Trophoblast cell (in vitro differentiated cells and primary cell): Measurements from ENCODE around the gene FGG.

Experiments
- DNase-seq, 2 donors: peaks; one replicate each; pipeline ENCODE4 v3.0.0-alpha.2; 2016
- H2AFZ ChIP-seq: 2 replicates; pipeline ENCODE4 v1.6.1; 2013; ENCODE audit warnings: low read length, moderate library complexity, mild to moderate bottlenecking; ENCODE audit not compliant: insufficient read depth, poor library complexity
- H2AK5ac ChIP-seq: 2 replicates; pipeline ENCODE4 v1.6.1; 2013; ENCODE audit warnings: mild to moderate bottlenecking, low read length
- H2BK120ac ChIP-seq: 2 replicates; pipeline ENCODE4 v1.6.1; 2013; ENCODE audit warnings: low read length, mild to moderate bottlenecking, moderate library complexity; ENCODE audit not compliant: insufficient read depth, poor library complexity
- H2BK12ac ChIP-seq: 2 replicates; pipeline ENCODE4 v1.6.1; 2013; ENCODE audit warnings: mild to moderate bottlenecking, low read length, moderate library complexity
- H2BK5ac ChIP-seq: 2 replicates; pipeline ENCODE4 v1.6.1; 2013; ENCODE audit warnings: low read length, low read depth, moderate library complexity, mild to moderate bottlenecking; ENCODE audit not compliant: poor library complexity
- H3K14ac ChIP-seq: 2 replicates; pipeline ENCODE4 v1.6.1; 2013; ENCODE audit warnings: mild to moderate bottlenecking, low read length
- H3K18ac ChIP-seq: 2 replicates; pipeline ENCODE4 v1.6.1; 2013; ENCODE audit warnings: mild to moderate bottlenecking, low read length
- H3K23ac ChIP-seq: 2 replicates; pipeline ENCODE4 v1.6.1; 2013; ENCODE audit warnings: low read length
- H3K27ac ChIP-seq: 2 replicates; pipeline ENCODE4 v1.5.1; 2013; ENCODE audit warnings: low read depth, mild to moderate bottlenecking, inconsistent platforms, low read length, moderate library complexity
- H3K27me3 ChIP-seq: 2 replicates; pipeline ENCODE4 v1.6.1; 2013; ENCODE audit warnings: inconsistent platforms, mild to moderate bottlenecking, low read length, moderate library complexity; ENCODE audit not compliant: insufficient read depth
- H3K36me3 ChIP-seq, 2 experiments: 1 replicate in 1 of 2; 2 replicates in 1 of 2; pipeline ENCODE4 v1.6.1; 2013; ENCODE audit warnings: low read length in 2 of 2, mild to moderate bottlenecking in 2 of 2, moderate library complexity in 1 of 2; ENCODE audit not compliant: insufficient read depth in 2 of 2, control insufficient read depth in 1 of 2
- H3K4ac ChIP-seq: 2 replicates; pipeline ENCODE4 v1.6.1; 2013; ENCODE audit warnings: low read depth, mild to moderate bottlenecking, low read length, moderate library complexity
- H3K4me1 ChIP-seq, 2 experiments: 1 replicate in 1 of 2; 2 replicates in 1 of 2; pipeline ENCODE4 v1.6.1; 2013; ENCODE audit warnings: low read length in 2 of 2, mild to moderate bottlenecking in 2 of 2, moderate library complexity in 1 of 2; ENCODE audit not compliant: insufficient read depth in 2 of 2, control insufficient read depth in 1 of 2
- H3K4me2 ChIP-seq: 2 replicates; pipeline ENCODE4 v1.6.1; 2013; ENCODE audit warnings: inconsistent platforms, mild to moderate bottlenecking, low read length, moderate library complexity
- H3K4me3 ChIP-seq: 2 replicates; pipeline ENCODE4 v1.5.1; 2013; ENCODE audit warnings: mild to moderate bottlenecking, low read depth, low read length, inconsistent platforms
- H3K79me1 ChIP-seq: one replicate; pipeline ENCODE4 v1.6.1; 2013; ENCODE audit warnings: low read length
- H3K79me2 ChIP-seq: 2 replicates; pipeline ENCODE4 v1.6.1; 2013; ENCODE audit warnings: low read length, mild to moderate bottlenecking; ENCODE audit not compliant: control insufficient read depth, insufficient read depth, poor library complexity
- H3K9ac ChIP-seq: 2 replicates; pipeline ENCODE4 v1.6.1; 2013; ENCODE audit warnings: mild to moderate bottlenecking, low read length
- H3K9me3 ChIP-seq: 2 replicates; pipeline ENCODE4 v1.6.1; 2013; ENCODE audit warnings: low read depth, mild to moderate bottlenecking, control low read depth, inconsistent platforms, low read length; ENCODE audit not compliant: insufficient read depth
- H4K12ac ChIP-seq: 2 replicates; pipeline ENCODE4 v1.6.1; 2013; ENCODE audit warnings: low read depth, mild to moderate bottlenecking, low read length, moderate library complexity
- H4K8ac ChIP-seq: 2 replicates; pipeline ENCODE4 v1.6.1; 2013; ENCODE audit warnings: low read depth, mild to moderate bottlenecking, low read length, moderate library complexity
- H4K91ac ChIP-seq: one replicate; pipeline ENCODE4 v1.6.1; 2013; ENCODE audit warnings: low read depth, mild to moderate bottlenecking, low read length, moderate library complexity
- WGBS: extraction: QIAGEN DNeasy Blood & Tissue Kit; methylation state at CpG from one replicate; pipeline ENCODE4 v1.1.7; 2013; ENCODE audit warnings: missing lambda C conversion rate; ENCODE audit not compliant: insufficient read length, insufficient coverage; ENCODE audit errors: extremely low coverage; 5-methylcytosine and 5-hydroxymethylcytosine counted together

The FGG gene

DNA sequence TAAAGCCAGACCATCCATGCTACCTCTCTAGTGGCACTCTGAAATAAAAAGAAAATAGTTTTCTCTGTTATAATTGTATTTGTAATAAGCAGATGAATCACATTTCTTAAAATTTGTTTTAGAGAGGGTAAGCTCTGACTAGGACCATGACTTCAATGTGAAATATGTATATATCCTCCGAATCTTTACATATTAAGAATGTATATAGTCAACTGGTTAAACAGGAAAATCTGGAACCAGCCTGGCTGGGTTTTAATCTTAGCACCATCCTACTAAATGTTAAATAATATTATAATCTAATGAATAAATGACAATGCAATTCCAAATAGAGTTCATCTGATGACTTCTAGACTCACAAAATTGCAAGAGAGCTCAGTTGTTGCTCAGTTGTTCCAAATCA, 48.1 kb downstream of the FGG start:
- DNase-seq, result peak in 1 of 2 donors; percentile 62
- no peak overlapping the region for H2BK120ac ChIP-seq
- no peak overlapping the region for H3K4me2 ChIP-seq
- no peaks in the 10 kb centered on the region for H3K4me1 ChIP-seq
- no peak overlapping the region for H3K9ac ChIP-seq
- WGBS, result no CpG with 5 or more reads among the region's 1 CpG
- no peak overlapping the region for H4K91ac ChIP-seq
- H3K9me3 ChIP-seq, result no peaks in the 10 kb centered on the region
- H2BK5ac ChIP-seq, result no peak overlapping the region
- no peaks in the 10 kb centered on the region for H3K79me2 ChIP-seq
- no peak overlapping the region for H4K12ac ChIP-seq
- no peaks in the 10 kb centered on the region for H3K36me3 ChIP-seq
- H2AK5ac ChIP-seq, result no peak overlapping the region
- H2AFZ ChIP-seq, result no peak overlapping the region
- no peak overlapping the region for H3K23ac ChIP-seq
- no peak overlapping the region for H4K8ac ChIP-seq
- H3K27ac ChIP-seq, result no peak overlapping the region
- no peak overlapping the region for H3K14ac ChIP-seq
- H3K18ac ChIP-seq, result no peak overlapping the region
- H3K4me3 ChIP-seq, result no peak overlapping the region
- no peaks in the 10 kb centered on the region for H3K27me3 ChIP-seq
- no peak overlapping the region for H3K4ac ChIP-seq
- no peak overlapping the region for H2BK12ac ChIP-seq
- no peaks in the 10 kb centered on the region for H3K79me1 ChIP-seq

DNA sequence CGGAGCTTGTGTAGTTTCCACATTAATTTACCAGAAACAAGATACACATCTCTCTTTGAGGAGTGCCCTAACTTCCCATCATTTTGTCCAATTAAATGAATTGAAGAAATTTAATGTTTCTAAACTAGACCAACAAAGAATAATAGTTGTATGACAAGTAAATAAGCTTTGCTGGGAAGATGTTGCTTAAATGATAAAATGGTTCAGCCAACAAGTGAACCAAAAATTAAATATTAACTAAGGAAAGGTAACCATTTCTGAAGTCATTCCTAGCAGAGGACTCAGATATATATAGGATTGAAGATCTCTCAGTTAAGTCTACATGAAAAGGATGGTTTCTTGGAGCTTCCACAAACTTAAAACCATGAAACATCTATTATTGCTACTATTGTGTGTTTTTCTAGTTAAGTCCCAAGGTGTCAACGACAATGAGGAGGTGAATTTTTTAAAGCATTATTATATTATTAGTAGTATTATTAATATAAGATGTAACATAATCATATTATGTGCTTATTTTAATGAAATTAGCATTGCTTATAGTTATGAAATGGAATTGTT, 49.7 kb downstream of the FGG start, which contains the start of gene FGB:
Gene FGB, plus strand, starts transcription at position 315 of the 558 bp plus-strand sequence. Its CDS starts 8 bp downstream, at position 323.
- DNase-seq, result no peak
- H3K9ac ChIP-seq, result no peak within 1 kb of the TSS

DNA sequence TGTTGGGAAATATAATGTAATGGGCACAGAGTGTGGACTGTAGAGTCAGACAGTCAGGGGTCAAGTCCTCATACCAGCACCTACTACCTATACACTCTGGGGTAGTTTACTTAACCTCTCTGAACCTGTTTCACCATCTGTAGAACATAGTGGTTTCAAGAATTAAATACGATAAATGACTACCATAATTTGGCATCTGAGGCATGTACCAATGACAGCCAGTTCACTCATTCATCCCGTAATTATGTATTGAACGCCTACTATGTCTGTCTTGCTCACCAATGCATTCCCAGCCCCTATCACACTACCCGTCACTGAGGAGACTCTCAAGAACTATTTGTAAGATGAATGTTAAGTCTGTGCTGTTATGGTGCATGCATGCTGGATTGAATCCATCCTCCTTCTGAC, 51.6 kb downstream of the FGG start:
- Histone ChIP-seq H4K91ac (no peak overlapping the region), H3K79me2 (no peaks in the 10 kb centered on the region), H3K23ac (no peak overlapping the region), H4K8ac (no peak overlapping the region), H4K12ac (no peak overlapping the region), H3K18ac (no peak overlapping the region), H2BK12ac (no peak overlapping the region), H3K27me3 (no peaks in the 10 kb centered on the region), H3K27ac (no peak overlapping the region), H3K36me3 (no peaks in the 10 kb centered on the region), H3K4me1 (no peaks in the 10 kb centered on the region), H3K79me1 (no peaks in the 10 kb centered on the region), H3K4me3 (no peak overlapping the region), H2AFZ (no peak overlapping the region), H2BK5ac (no peak overlapping the region), H3K9ac (no peak overlapping the region), H3K9me3 (no peaks in the 10 kb centered on the region), H2AK5ac (no peak overlapping the region), H2BK120ac (no peak overlapping the region), H3K4ac (no peak overlapping the region), H3K14ac (no peak overlapping the region), H3K4me2 (no peak overlapping the region)
- no CpG with 5 or more reads among the region's 4 CpGs for WGBS
- DNase-seq, result peak; percentile 87 to 94

More for the DNA sequence above, 49.7 kb downstream of the FGG start, which contains the start of gene FGB:
- Histone ChIP-seq H2BK5ac (no peak within 1 kb of the TSS), H3K4me3 (no peak within 1 kb of the TSS), H4K8ac (no peak within 1 kb of the TSS), H3K14ac (no peak within 1 kb of the TSS), H3K9me3 (no peaks in the 10 kb centered on the region), H4K91ac (no peak within 1 kb of the TSS), H3K27ac (no peak within 1 kb of the TSS), H2AK5ac (no peak within 1 kb of the TSS), H3K4me1 (no peaks in the 10 kb centered on the region), H3K79me1 (no peaks in the 10 kb centered on the region), H3K18ac (no peak within 1 kb of the TSS), H2BK12ac (no peak within 1 kb of the TSS), H3K4ac (no peak within 1 kb of the TSS), H3K36me3 (no peaks in the 10 kb centered on the region), H3K23ac (no peak within 1 kb of the TSS), H2BK120ac (no peak within 1 kb of the TSS), H3K79me2 (no peaks in the 10 kb centered on the region), H2AFZ (no peak within 1 kb of the TSS), H3K27me3 (no peaks in the 10 kb centered on the region), H3K4me2 (no peak within 1 kb of the TSS), H4K12ac (no peak within 1 kb of the TSS)
- no CpG with 5 or more reads among the region's 2 CpGs for WGBS

DNA sequence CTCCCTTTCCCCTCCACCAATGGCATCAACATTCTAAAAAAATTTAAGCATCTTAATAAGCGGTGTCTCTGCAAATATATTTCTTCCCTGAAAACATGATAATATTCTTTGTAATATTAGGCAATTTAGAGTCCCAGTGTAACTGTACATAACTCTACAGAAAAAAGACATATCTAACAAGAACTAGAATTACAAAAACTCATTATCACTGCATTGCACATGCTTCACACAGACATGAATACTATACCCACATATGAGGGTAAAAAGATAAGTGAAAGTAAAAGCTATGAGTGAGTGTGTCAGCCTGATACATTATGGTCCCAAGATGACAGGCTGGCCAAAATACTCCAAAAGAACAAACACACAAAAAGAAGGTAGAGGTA, 52.0 kb downstream of the FGG start:
- no CpG with 5 or more reads among the region's 1 CpG for WGBS
- no peak overlapping the region for H4K12ac ChIP-seq

More for the DNA sequence above, 52.0 kb downstream of the FGG start:
- Histone ChIP-seq H3K79me1 (no peaks in the 10 kb centered on the region), H3K9ac (no peak overlapping the region), H3K27ac (no peak overlapping the region), H2BK5ac (no peak overlapping the region), H3K18ac (no peak overlapping the region), H3K27me3 (no peaks in the 10 kb centered on the region), H3K79me2 (no peaks in the 10 kb centered on the region), H2BK12ac (no peak overlapping the region), H3K14ac (no peak overlapping the region), H2BK120ac (no peak overlapping the region), H3K9me3 (no peaks in the 10 kb centered on the region), H3K23ac (no peak overlapping the region), H3K4me1 (no peaks in the 10 kb centered on the region), H3K36me3 (no peaks in the 10 kb centered on the region), H3K4ac (no peak overlapping the region), H3K4me2 (no peak overlapping the region), H3K4me3 (no peak overlapping the region), H4K8ac (no peak overlapping the region), H4K91ac (no peak overlapping the region), H2AK5ac (no peak overlapping the region), H2AFZ (no peak overlapping the region)
- peak in 1 of 2 donors; percentile 83 for DNase-seq
